Vagina (tissue), 2 donors: ENCODE data around the gene PCSK6. TPM values are rescaled to one million over a fixed set of nuclear protein-coding genes. Genes with fewer than 3 reads are reported as not detected.

Experiments
- DNase-seq, 2 donors: peaks; one replicate each; pipeline ENCODE4 v3.0.0-alpha.2; 2017; ENCODE audit errors: extremely low spot score in 2 of 2
- H3K27ac ChIP-seq: fragments of 200-600 bp; sonication (generic); one replicate; pipeline ENCODE4 v1.5.1; 2019
- H3K27me3 ChIP-seq: fragments of 200-600 bp; sonication (generic); one replicate; pipeline ENCODE4 v1.5.1; 2019
- H3K36me3 ChIP-seq, 2 donors: fragments of 200-600 bp; sonication (generic); one replicate each; pipeline ENCODE4 v1.5.1; 2017 to 2019
- H3K4me1 ChIP-seq: fragments of 200-600 bp; sonication (generic); one replicate; pipeline ENCODE4 v1.5.1; 2019
- H3K4me3 ChIP-seq, 2 donors: fragments of 200-600 bp; sonication (generic); 1 replicate in 1 of 2; 2 replicates in 1 of 2; pipeline ENCODE4 v1.5.1; 2016 to 2019
- H3K9me3 ChIP-seq: fragments of 200-600 bp; sonication (generic); one replicate; pipeline ENCODE4 v1.5.1; 2019
- POLR2A ChIP-seq, 2 donors: fragments of 450-650 bp; IDR thresholded peaks; one replicate each; pipeline ENCODE4 v1.6.1; 2017; ENCODE audit warnings: antibody characterized with exemption in 2 of 2, mild to moderate bottlenecking in 2 of 2, moderate library complexity in 2 of 2
- POLR2AphosphoS5 ChIP-seq, 2 donors: sonication (generic); formaldehyde crosslinking; IDR thresholded peaks; one replicate each; pipeline ENCODE4 v1.9.0; 2017; ENCODE audit warnings: antibody characterized with exemption in 2 of 2, mild to moderate bottlenecking in 2 of 2, low read depth in 1 of 2; ENCODE audit not compliant: insufficient read depth in 1 of 2
- intact Hi-C: fragments of 100-400 bp; cut with DNase I; formaldehyde crosslinking; loops from one replicate; pipeline ENCODE4 v1.15.1; 2023
- total RNA-seq: library from RNA; depleted of rRNA; stranded (reverse); fragments of >200 nt; gene quantifications from one replicate; pipeline ENCODE4 v1.2.3, GENCODE V29; 2016
- TF ChIP-seq, protein P1 (sequence below), 3 experiments: fragments of 450-650 bp in 2 of 3; fragments of 200-600 bp in 1 of 3; sonication (generic) in 1 of 3; IDR thresholded peaks; one replicate each; pipeline ENCODE4 v1.5.1; 2017 to 2019; ENCODE audit warnings: antibody characterized with exemption in 3 of 3, mild to moderate bottlenecking in 2 of 3, moderate library complexity in 2 of 3

Gene PCSK6
- total RNA-seq, 1 donor from 2014 or later = 7.4 TPM

DNA sequence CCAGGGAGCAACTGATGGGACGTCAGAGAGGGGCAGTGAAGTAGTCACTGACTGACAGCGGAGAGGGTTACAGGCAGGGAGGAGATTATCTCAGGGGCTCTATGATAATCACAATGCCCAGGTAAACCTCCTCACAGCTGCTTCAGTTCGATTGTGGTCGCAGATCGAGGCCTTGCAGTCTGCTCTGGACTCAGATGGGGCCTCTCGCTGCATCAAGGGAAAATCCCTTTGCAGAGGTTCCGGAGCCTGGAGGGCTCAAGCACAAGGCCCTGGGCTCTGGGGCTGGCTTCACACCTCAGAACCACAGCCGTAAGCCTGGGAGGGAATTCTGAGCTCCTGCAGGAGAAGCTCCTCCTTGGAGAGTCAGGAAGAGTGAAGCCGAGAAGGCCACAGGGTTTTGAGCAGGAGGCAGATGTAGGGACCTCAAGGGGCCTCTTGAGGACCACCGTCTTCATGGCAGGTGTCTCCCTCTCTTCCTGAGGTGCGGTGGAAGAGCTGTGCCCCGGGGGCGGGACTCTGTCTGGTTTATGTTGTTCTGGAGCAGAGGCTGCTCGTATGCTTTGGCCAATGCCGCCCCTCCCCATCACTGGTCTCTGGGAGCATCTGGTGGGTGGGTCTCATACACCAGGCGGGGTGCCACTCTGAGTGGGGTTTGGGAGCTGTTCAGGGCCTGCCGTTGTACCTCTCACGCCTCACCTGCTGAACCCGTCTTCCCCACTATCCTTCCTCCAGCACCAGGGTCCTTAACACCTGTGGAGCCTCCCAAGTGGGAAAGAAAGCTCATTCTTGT lies 175.0 kb downstream of the PCSK6 start:
- Histone ChIP-seq H3K36me3 (no peaks in the 10 kb centered on the region), H3K27me3 (no peaks in the 10 kb centered on the region), H3K9me3 (no peaks in the 10 kb centered on the region), H3K4me3 (no peak overlapping the region), H3K27ac (no peak overlapping the region), H3K4me1 (no peaks in the 10 kb centered on the region)
- peak in 1 of 2 donors; percentile 89 for DNase-seq
- intact Hi-C loops = no loop called here
- TF ChIP-seq POLR2A (IDR thresholded peaks at IDR 0.05) (no peak), POLR2AphosphoS5 (IDR thresholded peaks at IDR 0.05; ENCODE audit: insufficient read depth in 1 of 2, low read depth in 1 of 2) (no peak)
- TF ChIP-seq, protein P1, sequence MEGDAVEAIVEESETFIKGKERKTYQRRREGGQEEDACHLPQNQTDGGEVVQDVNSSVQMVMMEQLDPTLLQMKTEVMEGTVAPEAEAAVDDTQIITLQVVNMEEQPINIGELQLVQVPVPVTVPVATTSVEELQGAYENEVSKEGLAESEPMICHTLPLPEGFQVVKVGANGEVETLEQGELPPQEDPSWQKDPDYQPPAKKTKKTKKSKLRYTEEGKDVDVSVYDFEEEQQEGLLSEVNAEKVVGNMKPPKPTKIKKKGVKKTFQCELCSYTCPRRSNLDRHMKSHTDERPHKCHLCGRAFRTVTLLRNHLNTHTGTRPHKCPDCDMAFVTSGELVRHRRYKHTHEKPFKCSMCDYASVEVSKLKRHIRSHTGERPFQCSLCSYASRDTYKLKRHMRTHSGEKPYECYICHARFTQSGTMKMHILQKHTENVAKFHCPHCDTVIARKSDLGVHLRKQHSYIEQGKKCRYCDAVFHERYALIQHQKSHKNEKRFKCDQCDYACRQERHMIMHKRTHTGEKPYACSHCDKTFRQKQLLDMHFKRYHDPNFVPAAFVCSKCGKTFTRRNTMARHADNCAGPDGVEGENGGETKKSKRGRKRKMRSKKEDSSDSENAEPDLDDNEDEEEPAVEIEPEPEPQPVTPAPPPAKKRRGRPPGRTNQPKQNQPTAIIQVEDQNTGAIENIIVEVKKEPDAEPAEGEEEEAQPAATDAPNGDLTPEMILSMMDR (IDR thresholded peaks at IDR 0.05) = no peak

DNA sequence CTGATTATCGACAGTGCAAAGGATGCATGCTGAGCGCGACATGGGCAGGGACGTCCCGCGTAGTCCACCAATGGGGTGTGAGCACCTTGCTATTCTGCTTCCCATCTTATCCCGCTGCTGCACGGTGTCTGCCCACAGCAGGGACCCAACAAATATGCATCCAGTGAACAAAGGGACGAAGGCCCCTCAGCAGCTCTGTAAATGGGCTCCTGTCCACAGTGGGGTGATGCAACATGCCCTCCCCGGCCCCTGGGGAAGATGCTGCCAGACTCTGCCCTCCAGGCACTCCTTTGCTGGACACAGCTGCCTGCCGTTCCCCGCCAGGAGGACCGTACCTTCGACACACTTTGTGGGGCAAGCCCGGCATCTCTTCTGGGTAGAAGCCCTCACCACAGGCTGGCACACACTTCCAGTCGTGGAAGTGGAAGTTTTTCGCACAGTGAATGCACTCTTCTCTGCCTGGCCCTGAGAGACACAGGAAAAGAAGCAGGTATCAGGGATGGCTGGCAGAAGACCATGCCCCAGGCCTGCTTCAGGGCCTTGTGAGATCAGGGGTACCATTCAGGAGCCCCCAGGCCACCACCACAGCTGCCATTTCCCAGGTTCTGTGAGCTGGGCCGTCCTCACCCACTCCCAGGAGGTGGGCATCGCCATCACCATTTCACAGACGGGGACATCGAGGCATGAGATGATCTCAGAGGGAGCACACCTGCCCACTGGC lies 176.3 kb downstream of the PCSK6 start:
- intact Hi-C loops = no loop called here
- DNase-seq = peak in 1 of 2 donors; percentile 87
- no peaks in the 10 kb centered on the region for H3K9me3 ChIP-seq
- no peak overlapping the region for H3K4me3 ChIP-seq
- no peaks in the 10 kb centered on the region for H3K4me1 ChIP-seq
- H3K27ac ChIP-seq = no peak overlapping the region
- no peaks in the 10 kb centered on the region for H3K27me3 ChIP-seq
- no peaks in the 10 kb centered on the region for H3K36me3 ChIP-seq
- TF ChIP-seq POLR2A (IDR thresholded peaks at IDR 0.05) (no peak), POLR2AphosphoS5 (IDR thresholded peaks at IDR 0.05; ENCODE audit: insufficient read depth in 1 of 2, low read depth in 1 of 2) (no peak)
- TF ChIP-seq, protein P1 (IDR thresholded peaks at IDR 0.05) = no peak

DNA sequence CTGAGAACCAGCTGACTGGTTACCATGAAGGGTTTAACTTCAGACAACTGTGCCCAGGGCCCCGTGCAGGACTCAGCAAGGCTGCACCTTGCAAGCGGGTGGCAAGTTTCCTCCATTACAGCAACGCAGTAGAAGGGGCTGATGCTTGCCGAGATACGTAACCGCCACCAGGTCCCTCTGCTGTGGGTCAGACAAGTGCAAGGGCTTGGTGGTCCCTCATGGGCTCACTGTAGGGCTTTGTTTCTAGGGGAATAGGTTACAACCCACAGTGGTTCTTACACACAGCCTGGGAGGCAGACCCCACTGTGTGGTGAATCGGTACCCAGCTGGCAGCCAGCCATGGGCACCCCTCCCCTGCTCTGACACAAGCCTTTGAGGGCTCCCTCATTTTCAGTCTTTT lies 179.0 kb downstream of the PCSK6 start:
- no peaks in the 10 kb centered on the region for H3K27me3 ChIP-seq
- no peaks in the 10 kb centered on the region for H3K36me3 ChIP-seq
- intact Hi-C loops = no loop called here
- no peak overlapping the region for H3K4me3 ChIP-seq
- DNase-seq = no peak
- no peaks in the 10 kb centered on the region for H3K4me1 ChIP-seq
- TF ChIP-seq POLR2A (IDR thresholded peaks at IDR 0.05) (no peak), POLR2AphosphoS5 (IDR thresholded peaks at IDR 0.05; ENCODE audit: insufficient read depth in 1 of 2, low read depth in 1 of 2) (no peak)
- TF ChIP-seq, protein P1 (IDR thresholded peaks at IDR 0.05) = no peak
- no peaks in the 10 kb centered on the region for H3K9me3 ChIP-seq
- no peak overlapping the region for H3K27ac ChIP-seq

DNA sequence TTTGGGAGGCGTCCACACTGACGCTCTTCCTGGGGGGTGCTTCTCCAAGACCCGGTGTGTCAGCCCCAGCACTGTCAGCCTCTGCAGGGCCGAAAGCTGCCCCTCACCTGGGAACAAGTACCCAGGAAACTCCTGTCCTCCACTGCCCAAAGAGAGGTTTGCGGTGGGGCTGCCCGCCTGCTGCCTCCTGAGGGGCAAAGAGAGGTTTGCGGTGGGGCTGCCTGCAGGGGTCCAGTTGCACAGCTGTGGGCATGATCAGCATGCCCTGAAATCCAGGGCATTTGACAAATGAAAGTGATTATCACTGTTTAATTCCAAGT lies 179.4 kb downstream of the PCSK6 start:
- peak in 1 of 2 donors; percentile 84 for DNase-seq
- intact Hi-C loops = no loop called here

More for the DNA sequence above, 179.4 kb downstream of the PCSK6 start:
- H3K4me1 ChIP-seq = no peaks in the 10 kb centered on the region
- no peaks in the 10 kb centered on the region for H3K36me3 ChIP-seq
- no peaks in the 10 kb centered on the region for H3K9me3 ChIP-seq
- H3K27ac ChIP-seq = no peak overlapping the region
- no peak for TF ChIP-seq POLR2AphosphoS5 (IDR thresholded peaks at IDR 0.05; ENCODE audit: insufficient read depth in 1 of 2, low read depth in 1 of 2)
- TF ChIP-seq, protein P1 (IDR thresholded peaks at IDR 0.05) = no peak
- TF ChIP-seq POLR2A (IDR thresholded peaks at IDR 0.05) = no peak
- H3K27me3 ChIP-seq = no peaks in the 10 kb centered on the region
- no peak overlapping the region for H3K4me3 ChIP-seq
